Measurements from ENCODE around the gene KRIT1. TPM values are rescaled to one million over a fixed set of nuclear protein-coding genes. Genes with fewer than 3 reads are reported as not detected.

Gene KRIT1
- total RNA-seq, 1 experiment from 2014 or later, result 34.1 TPM

- H3K4me1 Mint-ChIP-seq, result no peaks in the 10 kb centered on the region
- ChIA-PET CTCF (interaction anchor here (0.6 kb wide), 1 partner anchor 20 kb away, joined by 4 read pairs; no protein-coding TSS in a partner anchor), POLR2A (interaction anchor here (0.7 kb wide), 1 partner anchor 21 kb away, joined by 6 read pairs; no protein-coding TSS in a partner anchor)
- no peak overlapping the region for H3K4me3 Mint-ChIP-seq
- DNase-seq (ENCODE audit: low spot score) (no peak), ATAC-seq (no peak)
- TF ChIP-seq PRRX2 (CRISPR knock-in tag; IDR thresholded peaks at IDR 0.05) (no peak), NR3C1 (CRISPR knock-in tag; conservative IDR thresholded peaks at IDR 0.05; ENCODE audit: low read depth) (no peak), HMGA2 (CRISPR knock-in tag; IDR thresholded peaks at IDR 0.05) (no peak), TEAD1 (CRISPR knock-in tag; IDR thresholded peaks at IDR 0.05) (no peak), ARID4B (CRISPR knock-in tag; IDR thresholded peaks at IDR 0.05; ENCODE audit: borderline replicate concordance) (no peak), STAT6 (CRISPR knock-in tag; conservative IDR thresholded peaks at IDR 0.05; ENCODE audit: low read depth) (no peak), MAX (CRISPR knock-in tag; IDR thresholded peaks at IDR 0.05) (no peak), SMAD4 (CRISPR knock-in tag; IDR thresholded peaks at IDR 0.05) (no peak), ZNF263 (CRISPR knock-in tag; IDR thresholded peaks at IDR 0.05; ENCODE audit: low read depth) (no peak), ZNF416 (CRISPR knock-in tag; IDR thresholded peaks at IDR 0.05) (no peak), GTF2I (CRISPR knock-in tag; conservative IDR thresholded peaks at IDR 0.05) (no peak), TCF7 (CRISPR knock-in tag; IDR thresholded peaks at IDR 0.05; ENCODE audit: low read depth) (no peak), OVOL2 (CRISPR knock-in tag; IDR thresholded peaks at IDR 0.05; ENCODE audit: borderline replicate concordance) (no peak), AFF4 (CRISPR knock-in tag; IDR thresholded peaks at IDR 0.05; ENCODE audit: borderline replicate concordance) (no peak), ATF6 (CRISPR knock-in tag; IDR thresholded peaks at IDR 0.05) (no peak), CREM (CRISPR knock-in tag; IDR thresholded peaks at IDR 0.05) (no peak), TEAD4 (CRISPR knock-in tag; IDR thresholded peaks at IDR 0.05) (no peak), RORB (CRISPR knock-in tag; IDR thresholded peaks at IDR 0.05) (no peak), NR2C2 (CRISPR knock-in tag; IDR thresholded peaks at IDR 0.05) (no peak)
- no peaks in the 10 kb centered on the region; the same call in 1 of the 2 replicates for H3K27me3 Mint-ChIP-seq (ENCODE audit: low read depth)
- no peaks in the 10 kb centered on the region for H3K9me3 Mint-ChIP-seq
- H3K36me3 Mint-ChIP-seq, result no peaks in the 10 kb centered on the region
- no peak overlapping the region for H3K27ac Mint-ChIP-seq
Measured at GRCh38 chr7:92156990-92157389, 88.7 kb downstream of the KRIT1 start.
